Measurements from ENCODE around the gene HPSE2.

HPSE2 gene

DNA sequence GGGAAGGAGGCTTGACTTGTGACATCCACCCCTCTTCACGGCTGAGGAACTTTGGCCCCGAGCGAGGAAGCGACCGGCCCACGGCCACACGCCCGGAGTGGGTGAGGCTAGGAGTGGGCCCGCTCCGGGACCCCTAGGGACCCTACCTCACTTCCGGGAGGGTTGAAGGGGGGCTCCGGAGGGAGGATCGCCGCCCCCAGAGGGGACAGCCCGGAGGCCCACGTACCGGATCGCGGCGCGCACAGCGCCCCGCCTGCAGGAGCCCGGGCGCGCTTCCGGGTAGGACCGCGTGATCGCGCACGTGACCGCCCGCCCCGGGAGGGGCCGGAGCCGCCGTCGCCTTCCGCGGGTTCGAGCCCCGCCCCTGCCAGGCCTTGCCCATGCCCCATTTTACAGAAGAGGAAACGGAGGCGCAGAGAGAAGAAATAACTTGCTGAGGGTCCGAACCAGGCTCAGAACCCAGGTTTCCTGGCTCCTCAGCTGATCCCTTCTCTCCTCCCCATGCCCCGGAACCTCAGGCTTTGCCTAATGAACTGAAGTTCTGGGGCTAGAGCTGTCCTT is 788.9 kb downstream of the HPSE2 start, which contains the start of gene HPS1:
Gene HPS1 (minus strand): TSS at position 275 of the 561 bp plus-strand sequence. CDS start 3,695 bp downstream, outside the sequence.
- TF ChIP-seq, protein P1, sequence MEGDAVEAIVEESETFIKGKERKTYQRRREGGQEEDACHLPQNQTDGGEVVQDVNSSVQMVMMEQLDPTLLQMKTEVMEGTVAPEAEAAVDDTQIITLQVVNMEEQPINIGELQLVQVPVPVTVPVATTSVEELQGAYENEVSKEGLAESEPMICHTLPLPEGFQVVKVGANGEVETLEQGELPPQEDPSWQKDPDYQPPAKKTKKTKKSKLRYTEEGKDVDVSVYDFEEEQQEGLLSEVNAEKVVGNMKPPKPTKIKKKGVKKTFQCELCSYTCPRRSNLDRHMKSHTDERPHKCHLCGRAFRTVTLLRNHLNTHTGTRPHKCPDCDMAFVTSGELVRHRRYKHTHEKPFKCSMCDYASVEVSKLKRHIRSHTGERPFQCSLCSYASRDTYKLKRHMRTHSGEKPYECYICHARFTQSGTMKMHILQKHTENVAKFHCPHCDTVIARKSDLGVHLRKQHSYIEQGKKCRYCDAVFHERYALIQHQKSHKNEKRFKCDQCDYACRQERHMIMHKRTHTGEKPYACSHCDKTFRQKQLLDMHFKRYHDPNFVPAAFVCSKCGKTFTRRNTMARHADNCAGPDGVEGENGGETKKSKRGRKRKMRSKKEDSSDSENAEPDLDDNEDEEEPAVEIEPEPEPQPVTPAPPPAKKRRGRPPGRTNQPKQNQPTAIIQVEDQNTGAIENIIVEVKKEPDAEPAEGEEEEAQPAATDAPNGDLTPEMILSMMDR (IDR thresholded peaks at IDR 0.05; ENCODE audit: insufficient read depth, low read length, poor library complexity, severe bottlenecking), result no peak
- peak within 1 kb of the TSS; percentile 76 for H3K4me3 ChIP-seq (replicated peaks; ENCODE audit: low read depth, low read length)
- H3K36me3 ChIP-seq (ENCODE audit: control insufficient read depth, insufficient read depth, low read length), result peaks cover 18% of the 10 kb centered on the region
- DNase-seq (ENCODE audit: extremely low read depth, insufficient read length), result peak; percentile 92
- no peaks in the 10 kb centered on the region for H3K27me3 ChIP-seq (replicated peaks; ENCODE audit: control insufficient read depth, insufficient read depth, low read length)

DNA sequence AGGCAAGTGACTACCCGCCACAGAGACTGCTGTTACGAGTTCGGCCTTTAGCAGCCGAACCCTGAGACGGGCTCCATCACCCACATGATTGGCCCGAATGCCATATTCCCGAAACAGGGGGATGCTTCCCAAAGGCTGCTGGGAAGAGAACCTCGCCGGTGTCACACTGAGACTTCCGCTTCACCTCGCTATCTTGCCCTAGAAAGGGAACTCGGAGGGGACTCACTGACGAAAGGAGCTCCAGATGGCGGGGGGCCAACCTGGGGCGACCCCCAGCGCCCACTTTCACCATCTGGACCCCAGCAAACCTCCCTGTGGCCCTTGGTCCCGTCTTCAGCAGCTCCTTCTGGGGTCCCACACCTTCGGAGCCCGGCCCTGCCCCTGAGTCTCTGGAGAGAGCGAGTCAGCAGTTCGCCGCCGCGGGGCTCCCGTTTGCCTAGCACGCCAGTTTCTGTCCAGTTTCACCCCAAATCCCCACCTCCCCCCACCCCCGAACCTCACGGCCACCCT is 789.4 kb downstream of the HPSE2 start:
- Histone ChIP-seq H3K27me3 (replicated peaks; ENCODE audit: control insufficient read depth, insufficient read depth, low read length) (no peaks in the 10 kb centered on the region), H3K4me3 (replicated peaks; ENCODE audit: low read depth, low read length) (peak overlapping the region; percentile 76), H3K36me3 (ENCODE audit: control insufficient read depth, insufficient read depth, low read length) (peaks cover 18% of the 10 kb centered on the region)
- TF ChIP-seq, protein P1 (IDR thresholded peaks at IDR 0.05; ENCODE audit: insufficient read depth, low read length, poor library complexity, severe bottlenecking), result no peak
- no peak for DNase-seq (ENCODE audit: extremely low read depth, insufficient read length)

DNA sequence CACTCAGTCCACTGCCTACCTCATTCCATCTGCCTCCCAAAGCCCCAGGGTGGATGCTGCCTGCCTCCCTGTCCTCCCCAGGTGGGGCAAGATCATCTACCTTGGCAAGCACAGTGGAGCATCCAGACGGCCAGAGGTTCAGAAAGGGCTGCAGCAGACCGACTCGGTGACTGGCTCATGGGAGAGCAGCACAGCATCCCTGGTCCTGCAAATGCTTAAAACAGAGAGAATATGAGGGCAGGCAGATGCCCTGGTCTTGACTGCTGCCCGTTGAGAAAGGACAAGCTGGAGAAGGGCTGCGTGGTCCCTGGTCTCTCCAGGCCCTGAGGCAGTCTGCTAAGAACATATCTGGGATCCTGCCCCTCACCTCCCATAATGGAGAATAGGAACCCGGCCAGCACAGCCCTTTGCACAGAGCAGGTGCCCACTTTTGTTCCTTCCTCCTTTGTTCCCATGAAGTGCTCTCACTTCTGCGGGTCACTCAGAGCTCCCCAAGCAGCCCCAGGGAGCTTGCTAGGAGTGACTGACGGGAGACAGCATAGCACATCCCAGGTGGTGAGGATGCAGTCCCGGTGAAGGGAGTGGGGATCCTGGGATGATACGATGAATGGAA is 790.3 kb downstream of the HPSE2 start:
- TF ChIP-seq, protein P1 (IDR thresholded peaks at IDR 0.05; ENCODE audit: insufficient read depth, low read length, poor library complexity, severe bottlenecking), result no peak
- peak overlapping the region; percentile 76 for H3K4me3 ChIP-seq (replicated peaks; ENCODE audit: low read depth, low read length)
- H3K36me3 ChIP-seq (ENCODE audit: control insufficient read depth, insufficient read depth, low read length), result peaks cover 19% of the 10 kb centered on the region
- no peaks in the 10 kb centered on the region for H3K27me3 ChIP-seq (replicated peaks; ENCODE audit: control insufficient read depth, insufficient read depth, low read length)
- DNase-seq (ENCODE audit: extremely low read depth, insufficient read length), result no peak

DNA sequence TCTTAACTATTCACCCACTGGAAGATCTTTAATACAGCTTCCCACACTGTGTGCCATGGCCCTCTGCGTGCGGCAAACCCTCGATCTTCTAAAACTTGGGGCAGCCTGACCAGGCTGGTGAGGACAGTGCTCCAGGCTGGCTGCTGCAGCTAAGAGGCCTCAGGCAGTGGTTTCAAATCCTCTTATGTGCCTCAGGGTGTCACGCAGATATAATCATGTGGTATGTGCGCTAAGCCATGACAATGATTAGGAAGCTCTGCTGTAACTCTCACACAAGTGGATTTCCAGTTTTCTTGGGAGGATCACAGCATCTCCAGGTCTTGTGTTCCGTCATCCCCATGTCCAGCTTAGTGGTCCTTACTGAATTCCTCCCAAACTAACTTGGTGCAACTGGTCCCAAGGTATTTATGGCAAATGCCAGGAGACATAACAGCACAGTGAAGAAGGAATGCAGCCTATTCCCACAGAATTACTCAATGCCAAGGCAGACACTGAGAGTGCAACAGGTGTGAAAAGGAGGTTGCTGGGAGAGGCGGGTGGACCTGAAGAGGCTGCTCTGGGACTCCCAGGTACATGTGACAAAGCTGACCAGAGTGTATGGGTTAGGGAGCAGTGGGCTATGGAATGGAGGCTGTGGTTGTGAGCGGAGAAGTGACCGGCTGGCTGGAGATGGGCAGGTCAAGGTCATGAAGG is 791.2 kb downstream of the HPSE2 start:
- H3K36me3 ChIP-seq (ENCODE audit: control insufficient read depth, insufficient read depth, low read length), result peaks cover 19% of the 10 kb centered on the region
- TF ChIP-seq, protein P1 (IDR thresholded peaks at IDR 0.05; ENCODE audit: insufficient read depth, low read length, poor library complexity, severe bottlenecking), result no peak
- no peak overlapping the region for H3K4me3 ChIP-seq (replicated peaks; ENCODE audit: low read depth, low read length)
- no peaks in the 10 kb centered on the region for H3K27me3 ChIP-seq (replicated peaks; ENCODE audit: control insufficient read depth, insufficient read depth, low read length)
- DNase-seq (ENCODE audit: extremely low read depth, insufficient read length), result no peak

DNA sequence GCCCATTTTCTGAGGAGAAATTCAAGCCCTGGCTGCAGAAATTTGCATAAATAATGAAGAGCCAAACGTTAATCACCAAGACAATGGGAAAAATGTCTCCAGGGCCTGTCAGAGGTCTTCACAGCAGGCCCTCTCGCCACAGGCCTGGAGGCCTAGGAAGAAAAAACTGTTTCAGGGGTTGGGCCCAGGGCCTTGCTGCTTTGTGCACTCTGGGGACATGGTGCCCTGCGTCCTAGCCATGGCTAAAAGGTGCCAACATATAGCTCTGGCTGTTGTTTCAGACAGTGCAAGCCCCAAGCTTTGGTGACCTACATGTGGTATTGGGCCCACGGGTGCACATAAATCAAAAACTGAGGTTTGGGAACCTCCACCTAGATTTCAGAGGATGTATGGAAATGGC is 796.9 kb downstream of the HPSE2 start:
- DNase-seq (ENCODE audit: extremely low read depth, insufficient read length), result no peak
- TF ChIP-seq, protein P1 (IDR thresholded peaks at IDR 0.05; ENCODE audit: insufficient read depth, low read length, poor library complexity, severe bottlenecking), result no peak
- no peaks in the 10 kb centered on the region for H3K27me3 ChIP-seq (replicated peaks; ENCODE audit: control insufficient read depth, insufficient read depth, low read length)
- H3K36me3 ChIP-seq (ENCODE audit: control insufficient read depth, insufficient read depth, low read length), result peaks cover 30% of the 10 kb centered on the region
- H3K4me3 ChIP-seq (replicated peaks; ENCODE audit: low read depth, low read length), result no peak overlapping the region

Measured in GM06990 (cell line).